GM19372 (cell line): ENCODE data around the gene LACTB.

Source experiments
- ATAC-seq: cut with Tn5 transposase; IDR thresholded peaks from one replicate; pipeline ENCODE4 v1.9.1; 2021; ENCODE audit warnings: mild to moderate bottlenecking, low read depth, moderate library complexity; ENCODE audit not compliant: unreplicated experiment

The LACTB gene

GRCh38 chr15:63165166-63165859 is 43.7 kb downstream of the LACTB start:
- no peak for ATAC-seq

- ATAC-seq, result no peak
Observed at GRCh38 chr15:63166219-63166618, 44.6 kb downstream of the LACTB start.

GRCh38 chr15:63169788-63170187 is 48.1 kb downstream of the LACTB start:
- ATAC-seq, result no peak

- no peak for ATAC-seq
Observed at GRCh38 chr15:63172376-63172775, 50.7 kb downstream of the LACTB start.

GRCh38 chr15:63172851-63173451 is 51.3 kb downstream of the LACTB start:
- no peak for ATAC-seq

GRCh38 chr15:63176302-63176701 is 54.6 kb downstream of the LACTB start:
- ATAC-seq, result no peak

GRCh38 chr15:63178034-63178433 is 56.4 kb downstream of the LACTB start:
- no peak for ATAC-seq

GRCh38 chr15:63180746-63181145 is 59.1 kb downstream of the LACTB start:
- no peak for ATAC-seq

GRCh38 chr15:63181648-63182047 is 60.0 kb downstream of the LACTB start:
- ATAC-seq, result no peak

GRCh38 chr15:63185206-63185605 is 63.5 kb downstream of the LACTB start:
- no peak for ATAC-seq

- ATAC-seq, result no peak
Observed at GRCh38 chr15:63186065-63186464, 64.4 kb downstream of the LACTB start.

- ATAC-seq, result no peak
Observed at GRCh38 chr15:63187589-63188226, 66.0 kb downstream of the LACTB start.

GRCh38 chr15:63188247-63188925 is 66.7 kb downstream of the LACTB start:
- no peak for ATAC-seq

- peak; percentile 83 for ATAC-seq
Observed at GRCh38 chr15:63188926-63189871, 67.5 kb downstream of the LACTB start, which contains the start of gene RAB8B. TSS of gene RAB8B (plus strand) at chr15:63189606. CDS start at chr15:63189625, 19 bp downstream.

- no peak for ATAC-seq
Observed at GRCh38 chr15:63189941-63190768, 68.5 kb downstream of the LACTB start.

- ATAC-seq, result no peak
Observed at GRCh38 chr15:63190769-63191649, 69.3 kb downstream of the LACTB start.
